Uterus (tissue), 4 donors: ENCODE measurements around the gene TTLL13. TPM values are rescaled to one million over a fixed set of nuclear protein-coding genes. Genes with fewer than 3 reads are reported as not detected.

Experiments used
- DNase-seq, 2 donors: peaks; one replicate each; pipeline ENCODE4 v3.0.0-alpha.2; 2019 to 2020
- H3K27ac ChIP-seq, 2 donors: fragments of 200-600 bp; sonication (generic); 1 replicate in 1 of 2; 2 replicates in 1 of 2; pipeline ENCODE4 v1.5.1; 2016 to 2018
- H3K27me3 ChIP-seq, 2 donors: fragments of 200-600 bp; sonication (generic); one replicate each; pipeline ENCODE4 v1.5.1; 2018 to 2019; ENCODE audit warnings: control low read depth in 1 of 2
- H3K36me3 ChIP-seq, 2 donors: fragments of 200-600 bp; sonication (generic); one replicate each; pipeline ENCODE4 v1.5.1; 2019; ENCODE audit warnings: control low read depth in 1 of 2
- H3K4me1 ChIP-seq, 2 donors: fragments of 200-600 bp; sonication (generic); one replicate each; pipeline ENCODE4 v1.5.1; 2018 to 2019; ENCODE audit warnings: control low read depth in 1 of 2
- H3K4me3 ChIP-seq, 2 donors: fragments of 200-600 bp; sonication (generic); 1 replicate in 1 of 2; 2 replicates in 1 of 2; pipeline ENCODE4 v1.5.1; 2018 to 2019; ENCODE audit warnings: mild to moderate bottlenecking in 1 of 2
- H3K9me3 ChIP-seq, 2 donors: fragments of 200-600 bp; sonication (generic); one replicate each; pipeline ENCODE4 v1.5.1; 2019; ENCODE audit warnings: control low read depth in 1 of 2
- CTCF ChIP-seq, 4 experiments: fragments of 200-600 bp in 2 of 4; fragments of 450-650 bp in 2 of 4; sonication (generic) in 2 of 4; IDR thresholded peaks; one replicate each; pipeline ENCODE4 v1.5.1; 2016 to 2019; ENCODE audit warnings: antibody characterized with exemption in 4 of 4, mild to moderate bottlenecking in 2 of 4, moderate library complexity in 1 of 4
- POLR2A ChIP-seq, 2 donors: fragments of 450-650 bp; IDR thresholded peaks; one replicate each; pipeline ENCODE4 v1.6.1; 2016; ENCODE audit warnings: antibody characterized with exemption in 2 of 2, mild to moderate bottlenecking in 1 of 2, moderate library complexity in 1 of 2
- intact Hi-C: fragments of 100-400 bp; cut with DNase I; formaldehyde crosslinking; loops from one replicate; pipeline ENCODE4 v1.15.1; 2023; ENCODE audit warnings: low total_unique reads
- total RNA-seq, 4 donors: library from RNA; depleted of rRNA in 3 of 4; stranded (reverse); fragments of >200 nt in 3 of 4; gene quantifications; one replicate each; pipeline versions ENCODE4 v1.1.0 to v1.2.4, GENCODE V29; 2014 to 2023
- donor health status: DM: yes; HTN: yes; CAD: no.

Gene TTLL13
- total RNA-seq, 4 donors from 2014 or later: 0.41 TPM; not detected in 3

- no peak for DNase-seq
- Histone ChIP-seq H3K4me3 (no peak overlapping the region), H3K27ac (no peak overlapping the region), H3K4me1 (peaks cover 0 to 4% of the 10 kb centered on the region in 2 donors), H3K27me3 (no peaks in the 10 kb centered on the region), H3K9me3 (no peaks in the 10 kb centered on the region), H3K36me3 (no peaks in the 10 kb centered on the region)
- intact Hi-C loops: no loop called here
- TF ChIP-seq CTCF (IDR thresholded peaks at IDR 0.05) (no peak), POLR2A (IDR thresholded peaks at IDR 0.05) (no peak)
These were observed 18.7 kb upstream of the TTLL13 start for GRCh38 chr15:90230610-90231009.

GRCh38 chr15:90231028-90232017 is 18.0 kb upstream of the TTLL13 start:
- Histone ChIP-seq H3K4me1 (peaks cover 0 to 4% of the 10 kb centered on the region in 2 donors), H3K9me3 (no peaks in the 10 kb centered on the region), H3K27me3 (no peaks in the 10 kb centered on the region), H3K36me3 (no peaks in the 10 kb centered on the region), H3K27ac (no peak overlapping the region), H3K4me3 (no peak overlapping the region)
- intact Hi-C loops: no loop called here
- TF ChIP-seq CTCF (IDR thresholded peaks at IDR 0.05) (no peak), POLR2A (IDR thresholded peaks at IDR 0.05) (no peak)
- no peak for DNase-seq

- H3K27ac ChIP-seq: no peak overlapping the region
- H3K9me3 ChIP-seq: no peaks in the 10 kb centered on the region
- TF ChIP-seq POLR2A (IDR thresholded peaks at IDR 0.05) (no peak), CTCF (IDR thresholded peaks at IDR 0.05) (no peak)
- peaks cover 0 to 4% of the 10 kb centered on the region in 2 donors for H3K4me1 ChIP-seq
- intact Hi-C loops: no loop called here
- H3K4me3 ChIP-seq: no peak overlapping the region
- no peaks in the 10 kb centered on the region for H3K36me3 ChIP-seq
- no peaks in the 10 kb centered on the region for H3K27me3 ChIP-seq
- DNase-seq: no peak
These were observed 17.2 kb upstream of the TTLL13 start for GRCh38 chr15:90232196-90232595.

- TF ChIP-seq POLR2A (IDR thresholded peaks at IDR 0.05) (no peak), CTCF (IDR thresholded peaks at IDR 0.05) (peak in 1 of 4 experiments; percentile 60)
- no peaks in the 10 kb centered on the region for H3K36me3 ChIP-seq
- peak overlapping the region; percentile 76 to 81 for H3K4me3 ChIP-seq
- no peaks in the 10 kb centered on the region for H3K27me3 ChIP-seq
- no peak for DNase-seq
- peaks cover 0 to 4% of the 10 kb centered on the region in 2 donors for H3K4me1 ChIP-seq
- H3K9me3 ChIP-seq: no peaks in the 10 kb centered on the region
- peak overlapping the region; percentile 66 to 83 for H3K27ac ChIP-seq
- intact Hi-C loops: no loop called here
These were observed 16.4 kb upstream of the TTLL13 start for GRCh38 chr15:90232941-90233386.
